HepG2 (cell line): ENCODE measurements around the gene AFAP1. TPM values are rescaled to one million over a fixed set of nuclear protein-coding genes. Genes with fewer than 3 reads are reported as not detected.

Experiments used
- ATAC-seq: fragments of 200-7000 bp; cut with Tn5 transposase; 3 replicates; pipeline ENCODE4 v1.9.1; 2020; ENCODE audit warnings: mild to moderate bottlenecking, moderate library complexity
- BruUV-seq: library from RNA; stranded (reverse); fragments of 400-500 nt; replicated peaks from 2 replicates; lab custom pipeline; 2021; lab: Mats Ljungman, UMichigan
- CTCF ChIA-PET: fragments of 300-600 bp; formaldehyde crosslinking; extraction: SDS; loops from one replicate; lab custom pipeline; 2021; ENCODE audit warnings: low total read pairs, inconsistent platforms, low intra/inter-chr PET ratio; lab: Yijun Ruan, JAX
- POLR2A ChIA-PET: fragments of 350-600 bp; sonication (Branson Sonifier 250); formaldehyde crosslinking; loops from one replicate; lab custom pipeline; 2020; ENCODE audit warnings: antibody characterized with exemption, inconsistent platforms; lab: Yijun Ruan, JAX
- DNase-seq: peaks from one replicate; pipeline ENCODE4 v3.0.0-alpha.2; 2015; ENCODE audit warnings: low spot score
- FAIRE-seq: peaks from 3 replicates; lab custom pipeline; 2011; peaks lifted over from hg19 to GRCh38; lab: Jason Lieb, UNC
- H2AFZ ChIP-seq: one replicate; pipeline ENCODE4 v1.6.1; 2011; ENCODE audit warnings: low read length, inconsistent platforms
- H3K27ac ChIP-seq: fragments of 300-600 bp; 3 replicates; pipeline ENCODE4 v1.8.0; 2011; ENCODE audit warnings: mixed run types, mild to moderate bottlenecking, mixed read lengths, low read length, inconsistent platforms; ENCODE audit not compliant: insufficient read depth; ENCODE audit errors: extremely low read length
- H3K27me3 ChIP-seq, 2 experiments: fragments of 200-600 bp in 1 of 2; 2 replicates in 1 of 2; 3 replicates in 1 of 2; pipeline versions ENCODE4 v1.6.0 to v1.8.0; 2011; ENCODE audit warnings: low read length in 2 of 2, mild to moderate bottlenecking in 2 of 2, moderate library complexity in 2 of 2, inconsistent platforms in 1 of 2; ENCODE audit not compliant: insufficient read depth in 2 of 2, control insufficient read depth in 1 of 2
- H3K36me3 ChIP-seq, 2 experiments: fragments of 200-600 bp in 1 of 2; replicated peaks in 1 of 2; 2 replicates in 1 of 2; 3 replicates in 1 of 2; pipeline versions ENCODE4 v1.5.1 to v1.8.0; 2011; ENCODE audit warnings: low read length in 2 of 2, inconsistent platforms in 1 of 2; ENCODE audit not compliant: insufficient read depth in 2 of 2, control insufficient read depth in 1 of 2
- H3K4me1 ChIP-seq: 2 replicates; pipeline ENCODE4 v1.5.1; 2012; ENCODE audit warnings: low read length, inconsistent platforms; ENCODE audit not compliant: insufficient read depth
- H3K4me2 ChIP-seq: 2 replicates; pipeline ENCODE4 v1.6.0; 2011; ENCODE audit warnings: low read depth, low read length, inconsistent platforms
- H3K4me3 ChIP-seq, 3 experiments: fragments of 200-600 bp in 1 of 3; sonication (generic), shearing (Covaris generic) in 1 of 3; replicated peaks in 1 of 3; 2 replicates each; pipeline ENCODE4 v1.5.1; 2011 to 2016; ENCODE audit warnings: low read length in 3 of 3, inconsistent platforms in 2 of 3, low read depth in 2 of 3, mild to moderate bottlenecking in 2 of 3, control low read depth in 1 of 3, mixed read lengths in 1 of 3; ENCODE audit not compliant: insufficient read depth in 1 of 3
- H3K79me2 ChIP-seq: one replicate; pipeline ENCODE4 v1.6.1; 2011; ENCODE audit warnings: low read length, inconsistent platforms; ENCODE audit not compliant: insufficient read depth
- H3K9ac ChIP-seq: 2 replicates; pipeline ENCODE4 v1.6.0; 2011; ENCODE audit warnings: mild to moderate bottlenecking, low read depth, low read length, inconsistent platforms; ENCODE audit not compliant: insufficient read depth
- H3K9me3 ChIP-seq: 2 replicates; pipeline ENCODE4 v1.5.1; 2012; ENCODE audit warnings: mild to moderate bottlenecking, low read length
- H4K20me1 ChIP-seq: 2 replicates; pipeline ENCODE4 v1.6.0; 2011; ENCODE audit warnings: inconsistent platforms, mild to moderate bottlenecking, low read length, moderate library complexity; ENCODE audit not compliant: insufficient read depth
- HNRNPUL1 ChIP-seq: fragments of 200-400 bp; formaldehyde crosslinking; IDR thresholded peaks from 2 replicates; pipeline ENCODE4 v1.6.1; 2017; ENCODE audit warnings: low read depth, mild to moderate bottlenecking, low read length, moderate library complexity
- MAZ ChIP-seq, 2 experiments: sonication (generic) in 1 of 2; formaldehyde crosslinking in 1 of 2; IDR thresholded peaks; 2 replicates each; pipeline versions ENCODE4 v1.5.0 to v1.6.1; 2012 to 2020; ENCODE audit warnings: low read depth in 2 of 2, mild to moderate bottlenecking in 2 of 2, borderline replicate concordance in 1 of 2, improper control_type of control experiment in 1 of 2, low read length in 1 of 2, missing genetic modification reagents in 1 of 2, moderate library complexity in 1 of 2
- MED13 ChIP-seq: sonication (generic); formaldehyde crosslinking; IDR thresholded peaks from 2 replicates; pipeline ENCODE4 v1.5.0; 2020; ENCODE audit warnings: missing genetic modification reagents
- NCOA1 ChIP-seq: sonication (generic); formaldehyde crosslinking; IDR thresholded peaks from 2 replicates; pipeline ENCODE4 v1.9.0; 2021; ENCODE audit warnings: missing genetic modification reagents
- SSRP1 ChIP-seq: IDR thresholded peaks from 2 replicates; pipeline ENCODE4 v1.6.1; 2016; ENCODE audit warnings: control low read depth
- TARDBP ChIP-seq: sonication (generic); formaldehyde crosslinking; IDR thresholded peaks from 2 replicates; pipeline ENCODE4 v1.8.0; 2022; ENCODE audit warnings: mild to moderate bottlenecking, missing genetic modification reagents
- ZNF296 ChIP-seq: sonication (generic); formaldehyde crosslinking; conservative IDR thresholded peaks from 2 replicates; pipeline ENCODE4 v1.5.0; 2020; ENCODE audit warnings: mild to moderate bottlenecking, missing genetic modification reagents
- ZNF383 ChIP-seq: sonication (generic); formaldehyde crosslinking; IDR thresholded peaks from 2 replicates; pipeline ENCODE4 v1.4.0; 2020; ENCODE audit warnings: missing genetic modification reagents, mild to moderate bottlenecking, borderline replicate concordance
- ZNF7 ChIP-seq: IDR thresholded peaks from 2 replicates; pipeline ENCODE4 v1.6.1; 2016; ENCODE audit warnings: missing biosample characterization, missing genetic modification reagents
- WGBS: methylation state at CpG from one replicate; pipeline ENCODE4 v1.1.6; 2017; ENCODE audit warnings: low lambda C conversion rate; 5-methylcytosine and 5-hydroxymethylcytosine counted together
- in situ Hi-C: cut with HindIII; loops from 2 replicates; pipeline ENCODE4 v1.10.0; 2017; ENCODE audit warnings: low pct_unique_long_range_greater_than_20kb; ENCODE audit not compliant: extremely low pct_ligation_motif_present
- intact Hi-C: fragments of 100-400 bp; cut with micrococcal nuclease; formaldehyde crosslinking; loops from one replicate; pipeline ENCODE4 v1.10.0; 2022; ENCODE audit not compliant: unreplicated experiment
- polyA plus RNA-seq, 8 experiments: library from polyadenylated mRNA; depleted of rRNA in 3 of 8; stranded (reverse) in 7 of 8; unstranded in 1 of 8; fragments of >200 nt; fragmentation: Illumina TruSeq in 4 of 8; extraction: Trizol in 4 of 8; gene quantifications; 2 replicates each; pipeline versions ENCODE4 v1.2.1 to v1.2.3, GENCODE V29; 2011 to 2016; ENCODE audit warnings: low read depth in 4 of 8, missing spikeins in 1 of 8, mixed read lengths in 1 of 8; ENCODE audit not compliant: insufficient read depth in 1 of 8
- total RNA-seq, 5 experiments: library from RNA; depleted of rRNA; stranded (reverse); fragments of >200 nt; fragmentation: Illumina TruSeq; extraction: Trizol; gene quantifications; 2 replicates each; pipeline ENCODE4 v1.2.3, GENCODE V29; 2016; ENCODE audit warnings: low read depth in 1 of 5
- TF ChIP-seq, protein P1 (sequence below): IDR thresholded peaks from 2 replicates; pipeline ENCODE4 v1.6.1; 2018; ENCODE audit warnings: missing genetic modification reagents
- TF ChIP-seq, protein P2 (sequence below): sonication (generic); formaldehyde crosslinking; IDR thresholded peaks from 2 replicates; pipeline ENCODE4 v1.8.1; 2023; ENCODE audit warnings: missing genetic modification reagents, inconsistent platforms, borderline replicate concordance

AFAP1 gene
- total and polyA plus RNA-seq, 2 of the 13 experiments (the other 11 are each of a cell fraction or from before 2014, with no cell fraction given) = 2.5 TPM

DNA sequence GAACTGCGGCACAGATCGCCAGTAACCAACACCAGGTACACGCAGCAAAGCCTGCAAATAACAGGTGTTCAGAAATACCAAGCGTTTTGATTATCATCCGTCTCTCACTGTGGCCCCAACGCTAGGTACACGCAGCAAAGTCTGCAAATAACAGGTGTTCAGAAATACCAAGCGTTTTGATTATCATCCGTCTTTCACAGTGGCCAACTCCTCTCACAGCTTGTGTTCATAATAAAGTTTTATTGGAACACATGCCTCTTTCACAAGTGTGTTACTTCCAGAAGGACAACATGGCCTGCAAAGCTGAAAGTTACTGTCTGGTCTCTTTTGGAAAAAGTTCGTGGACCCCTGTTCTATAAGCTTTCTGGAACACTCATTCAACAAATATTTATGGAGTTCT, 153.1 kb downstream of the AFAP1 start:
- Histone ChIP-seq H3K36me3 (peaks cover 0 to 3% of the 10 kb centered on the region in 2 experiments; a peak in 2 of 5 replicates), H3K4me2 (no peak overlapping the region), H3K9me3 (no peaks in the 10 kb centered on the region), H3K27me3 (no peaks in the 10 kb centered on the region), H3K4me3 (no peak overlapping the region), H3K9ac (no peak overlapping the region), H4K20me1 (no peaks in the 10 kb centered on the region), H3K27ac (no peak overlapping the region), H2AFZ (no peak overlapping the region), H3K79me2 (no peaks in the 10 kb centered on the region), H3K4me1 (no peaks in the 10 kb centered on the region)
- FAIRE-seq = no peak
- intact Hi-C loops (no loop called here), in situ Hi-C loops (no loop called here)
- WGBS = 90% methylated on average over 10 of the region's 10 CpGs
- no peak for DNase-seq
- TF ChIP-seq HNRNPUL1 = no peak
- TF ChIP-seq, protein P1, sequence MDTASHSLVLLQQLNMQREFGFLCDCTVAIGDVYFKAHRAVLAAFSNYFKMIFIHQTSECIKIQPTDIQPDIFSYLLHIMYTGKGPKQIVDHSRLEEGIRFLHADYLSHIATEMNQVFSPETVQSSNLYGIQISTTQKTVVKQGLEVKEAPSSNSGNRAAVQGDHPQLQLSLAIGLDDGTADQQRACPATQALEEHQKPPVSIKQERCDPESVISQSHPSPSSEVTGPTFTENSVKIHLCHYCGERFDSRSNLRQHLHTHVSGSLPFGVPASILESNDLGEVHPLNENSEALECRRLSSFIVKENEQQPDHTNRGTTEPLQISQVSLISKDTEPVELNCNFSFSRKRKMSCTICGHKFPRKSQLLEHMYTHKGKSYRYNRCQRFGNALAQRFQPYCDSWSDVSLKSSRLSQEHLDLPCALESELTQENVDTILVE = no peak
- no peak for TF ChIP-seq MED13 (CRISPR knock-in tag)
- no peak for TF ChIP-seq SSRP1
- TF ChIP-seq TARDBP (CRISPR knock-in tag) = no peak
- no peak for TF ChIP-seq ZNF7 (CRISPR knock-in tag)
- no TSS peak for BruUV-seq
- CTCF ChIA-PET = no interaction called here
- no peak for ATAC-seq
- POLR2A ChIA-PET = no interaction called here

DNA sequence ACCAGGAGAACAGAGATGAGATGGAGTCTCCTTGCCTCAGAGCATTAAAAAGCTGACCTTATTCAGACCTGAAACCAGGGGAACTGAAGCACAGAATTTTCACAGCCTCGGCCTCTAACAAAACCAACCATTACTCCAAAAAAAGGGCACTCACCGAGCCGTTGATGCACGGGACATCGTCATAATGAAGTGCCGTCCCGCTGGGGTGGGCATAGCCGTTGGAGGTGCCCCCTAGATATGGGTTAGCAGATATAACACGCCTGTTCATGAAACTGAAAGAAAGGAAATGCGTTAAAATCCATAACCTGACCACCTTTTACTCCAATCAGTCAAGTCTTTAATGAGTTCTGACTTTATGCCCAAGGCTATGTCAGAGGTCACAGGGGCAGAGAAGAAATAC, 153.6 kb downstream of the AFAP1 start:
- DNase-seq (no peak), ATAC-seq (no peak), FAIRE-seq (no peak)
- Histone ChIP-seq H3K4me2 (no peak overlapping the region), H3K27ac (no peak overlapping the region), H3K9me3 (no peaks in the 10 kb centered on the region), H3K9ac (no peak overlapping the region), H3K79me2 (no peaks in the 10 kb centered on the region), H2AFZ (no peak overlapping the region), H3K4me1 (no peaks in the 10 kb centered on the region), H3K27me3 (no peaks in the 10 kb centered on the region), H3K4me3 (no peak overlapping the region), H4K20me1 (no peaks in the 10 kb centered on the region), H3K36me3 (peaks cover 3 to 4% of the 10 kb centered on the region in 2 experiments; a peak in 2 of 5 replicates)
- in situ Hi-C loops (no loop called here), intact Hi-C loops (no loop called here)
- CTCF ChIA-PET = no interaction called here
- WGBS = 96% methylated on average over 10 of the region's 10 CpGs
- no TSS peak for BruUV-seq
- POLR2A ChIA-PET = no interaction called here
- TF ChIP-seq ZNF296 (CRISPR knock-in tag) = no peak
- TF ChIP-seq NCOA1 (CRISPR knock-in tag) = no peak
- no peak for TF ChIP-seq ZNF383 (CRISPR knock-in tag)
- no peak for TF ChIP-seq MAZ (IDR thresholded peaks at IDR 0.05; ENCODE audit: borderline replicate concordance, low read depth, low read length)
- no peak for TF ChIP-seq MAZ (CRISPR knock-in tag; IDR thresholded peaks at IDR 0.05; ENCODE audit: low read depth)
- TF ChIP-seq, protein P2, sequence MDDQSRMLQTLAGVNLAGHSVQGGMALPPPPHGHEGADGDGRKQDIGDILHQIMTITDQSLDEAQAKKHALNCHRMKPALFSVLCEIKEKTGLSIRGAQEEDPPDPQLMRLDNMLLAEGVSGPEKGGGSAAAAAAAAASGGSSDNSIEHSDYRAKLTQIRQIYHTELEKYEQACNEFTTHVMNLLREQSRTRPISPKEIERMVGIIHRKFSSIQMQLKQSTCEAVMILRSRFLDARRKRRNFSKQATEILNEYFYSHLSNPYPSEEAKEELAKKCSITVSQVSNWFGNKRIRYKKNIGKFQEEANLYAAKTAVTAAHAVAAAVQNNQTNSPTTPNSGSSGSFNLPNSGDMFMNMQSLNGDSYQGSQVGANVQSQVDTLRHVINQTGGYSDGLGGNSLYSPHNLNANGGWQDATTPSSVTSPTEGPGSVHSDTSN (CRISPR knock-in tag) = no peak
